ENCODE results near the gene TIPARP.

DNA sequence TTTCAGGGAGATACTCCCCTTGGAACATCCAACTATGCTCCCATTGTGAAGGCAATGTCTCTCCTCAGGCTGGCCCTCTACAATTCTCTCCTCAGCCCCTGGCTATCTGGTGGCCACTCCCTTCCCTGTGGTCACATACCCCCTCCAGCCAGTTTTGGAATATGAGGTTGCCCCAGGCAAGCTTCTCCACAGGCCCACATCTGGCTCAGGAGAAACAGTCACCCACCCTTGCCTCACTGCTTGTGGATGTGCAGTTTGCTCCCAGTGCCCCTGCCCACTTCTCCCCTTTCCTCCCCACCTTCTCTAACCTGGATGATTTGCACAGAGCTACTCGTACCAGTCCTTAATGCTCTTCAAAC lies 15.7 kb upstream of the TIPARP start:
- TF ChIP-seq, protein P1, sequence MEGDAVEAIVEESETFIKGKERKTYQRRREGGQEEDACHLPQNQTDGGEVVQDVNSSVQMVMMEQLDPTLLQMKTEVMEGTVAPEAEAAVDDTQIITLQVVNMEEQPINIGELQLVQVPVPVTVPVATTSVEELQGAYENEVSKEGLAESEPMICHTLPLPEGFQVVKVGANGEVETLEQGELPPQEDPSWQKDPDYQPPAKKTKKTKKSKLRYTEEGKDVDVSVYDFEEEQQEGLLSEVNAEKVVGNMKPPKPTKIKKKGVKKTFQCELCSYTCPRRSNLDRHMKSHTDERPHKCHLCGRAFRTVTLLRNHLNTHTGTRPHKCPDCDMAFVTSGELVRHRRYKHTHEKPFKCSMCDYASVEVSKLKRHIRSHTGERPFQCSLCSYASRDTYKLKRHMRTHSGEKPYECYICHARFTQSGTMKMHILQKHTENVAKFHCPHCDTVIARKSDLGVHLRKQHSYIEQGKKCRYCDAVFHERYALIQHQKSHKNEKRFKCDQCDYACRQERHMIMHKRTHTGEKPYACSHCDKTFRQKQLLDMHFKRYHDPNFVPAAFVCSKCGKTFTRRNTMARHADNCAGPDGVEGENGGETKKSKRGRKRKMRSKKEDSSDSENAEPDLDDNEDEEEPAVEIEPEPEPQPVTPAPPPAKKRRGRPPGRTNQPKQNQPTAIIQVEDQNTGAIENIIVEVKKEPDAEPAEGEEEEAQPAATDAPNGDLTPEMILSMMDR (IDR thresholded peaks at IDR 0.05), result no peak
- TF ChIP-seq EP300 (IDR thresholded peaks at IDR 0.05), result no peak
- no peak for TF ChIP-seq POLR2A (IDR thresholded peaks at IDR 0.05)

All from sigmoid colon (tissue), 4 donors.